ENCODE measurements around the gene SLC49A3.

Gene SLC49A3

DNA sequence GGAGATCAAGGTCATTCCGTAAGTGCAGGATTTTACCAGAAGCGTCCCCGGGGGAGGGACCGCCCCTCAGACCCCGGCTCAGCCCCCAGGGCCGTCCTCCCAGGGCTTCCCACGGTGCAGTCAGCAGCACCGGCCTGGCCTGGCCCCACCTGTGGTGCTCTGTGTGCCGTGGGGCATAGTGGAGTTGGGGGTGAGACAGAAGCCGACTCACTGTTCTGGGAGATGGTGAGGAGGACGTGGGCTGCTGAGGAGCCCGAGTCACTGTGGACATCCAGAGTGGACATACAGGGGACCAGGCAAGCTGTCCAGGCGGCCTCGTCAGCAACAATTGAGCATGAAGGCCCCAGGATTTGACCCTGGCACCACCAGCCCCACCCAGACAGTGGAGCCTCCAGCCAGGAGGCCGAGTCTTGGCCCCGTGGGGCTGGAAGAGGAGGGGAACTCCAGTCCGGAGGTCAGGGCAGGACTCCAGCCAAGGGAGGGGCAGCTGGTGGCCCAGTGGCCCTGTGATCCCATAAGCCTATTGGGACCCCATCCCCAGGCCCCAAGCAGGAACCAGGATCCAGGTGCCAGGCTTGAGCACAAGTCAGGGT is 34.0 kb downstream of the SLC49A3 start:
- no peak for DNase-seq (ENCODE audit: low read depth in 2 of 2)
- no peak overlapping the region for H3K4me3 ChIP-seq (replicated peaks in 1 of 2; ENCODE audit: low read depth in 2 of 2, low read length in 2 of 2)
- TF ChIP-seq, protein P1, sequence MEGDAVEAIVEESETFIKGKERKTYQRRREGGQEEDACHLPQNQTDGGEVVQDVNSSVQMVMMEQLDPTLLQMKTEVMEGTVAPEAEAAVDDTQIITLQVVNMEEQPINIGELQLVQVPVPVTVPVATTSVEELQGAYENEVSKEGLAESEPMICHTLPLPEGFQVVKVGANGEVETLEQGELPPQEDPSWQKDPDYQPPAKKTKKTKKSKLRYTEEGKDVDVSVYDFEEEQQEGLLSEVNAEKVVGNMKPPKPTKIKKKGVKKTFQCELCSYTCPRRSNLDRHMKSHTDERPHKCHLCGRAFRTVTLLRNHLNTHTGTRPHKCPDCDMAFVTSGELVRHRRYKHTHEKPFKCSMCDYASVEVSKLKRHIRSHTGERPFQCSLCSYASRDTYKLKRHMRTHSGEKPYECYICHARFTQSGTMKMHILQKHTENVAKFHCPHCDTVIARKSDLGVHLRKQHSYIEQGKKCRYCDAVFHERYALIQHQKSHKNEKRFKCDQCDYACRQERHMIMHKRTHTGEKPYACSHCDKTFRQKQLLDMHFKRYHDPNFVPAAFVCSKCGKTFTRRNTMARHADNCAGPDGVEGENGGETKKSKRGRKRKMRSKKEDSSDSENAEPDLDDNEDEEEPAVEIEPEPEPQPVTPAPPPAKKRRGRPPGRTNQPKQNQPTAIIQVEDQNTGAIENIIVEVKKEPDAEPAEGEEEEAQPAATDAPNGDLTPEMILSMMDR (IDR thresholded peaks at IDR 0.05; ENCODE audit: low read depth, low read length): no peak

DNA sequence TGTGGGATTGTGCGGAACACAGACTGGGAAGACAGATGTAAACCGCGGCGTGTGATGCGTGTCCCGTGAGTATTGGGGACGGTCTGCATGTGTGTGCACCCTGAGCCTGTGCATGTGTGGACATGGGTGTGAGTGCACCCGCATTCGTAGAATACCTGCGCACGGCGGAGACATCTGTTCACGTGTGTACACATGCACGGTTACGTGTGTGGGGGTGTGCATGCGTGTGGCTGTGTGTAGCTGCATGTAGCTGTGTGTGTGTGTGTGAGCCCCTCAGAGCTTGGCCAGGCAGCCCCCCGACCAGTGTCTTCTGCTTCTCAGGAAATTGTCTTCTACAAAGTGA is 34.5 kb downstream of the SLC49A3 start:
- H3K4me3 ChIP-seq (replicated peaks in 1 of 2; ENCODE audit: low read depth in 2 of 2, low read length in 2 of 2): no peak overlapping the region
- no peak for DNase-seq (ENCODE audit: low read depth in 2 of 2)

DNA sequence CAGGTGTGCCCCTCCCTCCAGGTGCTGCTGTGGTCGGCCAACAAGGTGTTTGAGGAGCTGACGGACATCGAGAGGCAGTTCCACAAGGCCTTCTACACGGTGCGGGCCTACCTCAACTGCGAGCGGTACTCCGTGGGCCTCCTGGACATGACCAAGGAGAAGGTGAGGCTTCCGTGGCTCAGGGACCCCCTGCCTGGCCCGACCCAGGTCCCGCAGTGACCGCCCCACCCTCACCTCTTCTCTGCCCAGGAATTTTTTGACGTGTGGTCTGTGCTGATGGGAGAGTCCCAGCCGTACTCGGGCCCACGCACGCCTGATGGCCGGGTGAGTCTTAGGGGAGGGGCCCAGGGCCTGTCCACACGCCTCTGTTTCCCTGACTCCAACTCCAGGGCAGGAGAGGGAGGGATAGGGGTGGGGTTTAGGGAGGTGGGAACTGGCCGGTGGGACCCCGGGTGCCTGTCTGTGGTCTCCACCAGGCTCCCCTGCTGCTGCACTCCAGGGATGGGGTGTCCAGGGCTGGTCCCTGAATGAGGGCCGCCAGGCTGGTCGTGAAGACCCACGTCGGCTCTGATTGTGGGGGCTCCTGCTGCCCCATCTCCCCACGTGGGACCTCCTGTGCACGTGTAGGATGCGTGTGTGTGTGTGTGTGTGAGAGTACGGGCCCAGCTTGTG is 35.0 kb downstream of the SLC49A3 start:
- no peak overlapping the region for H3K4me3 ChIP-seq (replicated peaks in 1 of 2; ENCODE audit: low read depth in 2 of 2, low read length in 2 of 2)
- TF ChIP-seq, protein P1 (IDR thresholded peaks at IDR 0.05; ENCODE audit: low read depth, low read length): no peak
- DNase-seq (ENCODE audit: low read depth in 2 of 2): no peak

More for the DNA sequence above, 34.5 kb downstream of the SLC49A3 start:
- TF ChIP-seq, protein P1 (IDR thresholded peaks at IDR 0.05; ENCODE audit: low read depth, low read length): no peak

DNA sequence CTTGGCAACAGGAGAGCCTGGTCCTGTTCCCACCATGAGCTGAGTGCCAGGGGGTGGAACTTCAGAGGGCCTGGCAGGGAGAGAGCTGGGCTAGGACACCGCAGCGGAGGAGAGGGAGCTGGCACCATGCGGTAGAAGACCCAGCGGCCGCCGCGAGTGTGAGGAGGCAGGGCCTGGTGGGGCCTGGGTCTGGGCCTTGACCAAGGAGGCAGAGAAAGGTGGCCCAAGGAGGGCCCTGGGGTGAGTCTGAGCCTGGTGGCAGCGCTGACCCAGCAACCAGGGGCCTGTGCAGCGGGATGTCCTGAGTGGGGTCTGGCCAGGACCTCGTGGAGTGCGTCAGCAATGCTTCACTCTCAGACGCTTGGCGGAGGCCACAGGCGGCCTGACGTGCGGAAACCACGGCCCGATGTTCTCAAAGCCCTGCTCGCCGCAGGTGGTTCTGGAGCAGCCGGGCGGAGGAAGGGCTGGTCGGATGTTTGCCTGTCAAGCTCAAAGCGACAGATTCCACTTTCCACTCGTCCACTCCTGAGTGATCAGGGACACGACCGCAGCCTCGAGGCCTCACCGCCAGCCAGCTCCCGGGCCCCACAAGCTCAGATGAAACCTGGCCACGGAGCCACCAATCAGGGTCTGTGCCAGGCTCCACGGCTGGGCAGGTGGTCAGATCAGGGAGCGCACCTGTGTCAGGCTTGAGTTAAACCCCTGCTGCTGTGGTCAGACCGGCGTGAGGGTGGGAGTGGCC is 35.7 kb downstream of the SLC49A3 start:
- TF ChIP-seq, protein P1 (IDR thresholded peaks at IDR 0.05; ENCODE audit: low read depth, low read length): no peak
- no peak overlapping the region for H3K4me3 ChIP-seq (replicated peaks in 1 of 2; ENCODE audit: low read depth in 2 of 2, low read length in 2 of 2)
- no peak for DNase-seq (ENCODE audit: low read depth in 2 of 2)

DNA sequence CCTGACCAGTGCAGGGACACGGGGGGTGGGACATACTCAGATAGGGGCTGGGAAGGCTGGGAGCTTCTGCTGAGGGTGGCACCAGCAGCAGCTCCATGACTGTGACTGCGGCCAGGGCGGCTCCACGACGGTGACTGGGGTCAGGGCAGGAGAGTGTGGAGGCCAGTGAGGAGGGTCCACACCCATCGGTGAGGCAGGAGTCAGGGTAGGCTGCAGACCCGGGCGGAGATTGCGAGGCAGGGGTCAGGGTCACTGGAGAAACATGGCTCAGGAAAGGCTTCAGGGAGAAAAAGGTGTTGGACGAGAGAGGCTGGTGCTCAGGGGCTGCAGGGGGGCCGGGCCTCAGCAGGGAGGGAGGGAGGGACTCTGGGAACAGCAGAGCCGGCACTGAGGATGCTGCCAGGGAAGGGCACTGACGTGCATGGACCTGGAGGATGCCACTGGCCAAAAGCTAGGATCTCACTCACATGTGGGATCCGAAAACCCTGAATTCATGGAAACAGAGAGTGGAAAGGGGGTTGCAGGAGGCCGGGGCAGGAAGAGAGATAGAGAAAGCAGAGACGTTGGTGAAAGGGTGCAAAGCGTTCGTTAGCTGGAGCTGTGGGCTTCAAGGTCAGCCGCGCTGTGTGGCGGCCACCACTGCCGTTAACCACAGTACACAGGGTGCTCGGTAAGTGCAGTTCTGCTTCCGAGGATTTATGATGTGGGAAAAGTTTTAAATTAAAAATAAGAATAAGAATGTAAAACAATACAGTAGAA is 36.9 kb downstream of the SLC49A3 start:
- H3K4me3 ChIP-seq (replicated peaks in 1 of 2; ENCODE audit: low read depth in 2 of 2, low read length in 2 of 2): no peak overlapping the region
- DNase-seq (ENCODE audit: low read depth in 2 of 2): no peak
- TF ChIP-seq, protein P1 (IDR thresholded peaks at IDR 0.05; ENCODE audit: low read depth, low read length): no peak

DNA sequence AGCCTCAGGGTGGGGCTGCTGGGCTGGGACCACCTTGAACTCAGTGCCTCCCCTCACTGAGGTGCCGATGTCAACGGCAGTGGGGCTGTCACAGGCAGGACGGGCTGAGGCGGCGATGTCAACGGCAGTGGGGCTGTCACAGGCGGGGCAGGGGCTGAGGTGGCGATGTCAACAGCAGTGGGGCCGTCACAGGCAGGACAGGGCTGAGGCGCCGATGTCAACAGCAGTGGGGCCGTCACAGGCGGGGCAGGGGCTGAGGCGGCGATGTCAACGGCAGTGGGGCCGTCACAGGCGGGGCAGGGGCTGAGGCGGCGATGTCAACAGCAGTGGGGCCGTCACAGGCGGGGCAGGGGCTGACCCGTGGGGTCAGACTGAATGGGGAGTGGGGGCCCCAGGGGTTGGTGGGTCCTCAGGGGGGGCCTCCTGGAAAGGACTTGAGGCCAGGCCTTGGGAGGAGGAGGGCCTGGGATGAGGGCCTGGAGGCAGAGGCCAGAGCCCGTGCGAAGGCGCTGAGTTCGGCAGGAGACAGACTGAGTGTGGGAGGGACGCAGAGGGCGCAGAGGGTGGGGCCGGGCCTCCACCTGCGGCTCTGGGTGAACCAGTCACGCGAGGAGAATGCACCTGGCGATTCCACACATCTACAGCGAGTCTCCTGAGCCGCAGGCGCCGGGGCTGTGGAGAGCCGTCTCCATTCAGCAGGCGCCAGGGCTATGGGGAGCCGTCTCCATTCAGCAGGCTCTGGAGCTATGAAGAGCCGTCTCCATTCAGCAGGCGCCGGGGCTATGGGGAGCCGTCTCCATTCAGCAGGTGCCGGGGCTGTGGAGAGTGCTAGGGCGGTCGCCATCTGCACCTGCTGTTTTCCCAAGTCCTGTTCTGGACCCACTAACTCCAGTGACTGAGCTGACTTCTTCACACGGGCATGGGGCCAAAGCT is 37.7 kb downstream of the SLC49A3 start:
- TF ChIP-seq, protein P1 (IDR thresholded peaks at IDR 0.05; ENCODE audit: low read depth, low read length): no peak
- no peak for DNase-seq (ENCODE audit: low read depth in 2 of 2)
- H3K4me3 ChIP-seq (replicated peaks in 1 of 2; ENCODE audit: low read depth in 2 of 2, low read length in 2 of 2): no peak overlapping the region

All from cardiac fibroblast (primary cell).